Measurements from ENCODE around the gene GZMB.
"Not testable (repeated sequence)": the region's sequence is repeated elsewhere in the genome, so short reads cannot be mapped to it uniquely, and the experiment has no call there.

The GZMB gene

GRCh38 chr14:24595073-24595808, 38.7 kb downstream of the GZMB start:
- Histone ChIP-seq H3K4me3 (ENCODE audit: low read depth, low read length) (no peak overlapping the region), H3K27me3 (no peaks in the 10 kb centered on the region), H3K9me3 (no peaks in the 10 kb centered on the region), H3K4me1 (no peaks in the 10 kb centered on the region), H3K36me3 (no peaks in the 10 kb centered on the region)
- DNase-seq, result no peak
- TF ChIP-seq CTCF (IDR thresholded peaks at IDR 0.05; ENCODE audit: low read depth, low read length), result no peak

- DNase-seq; H3K4me1 ChIP-seq; H3K4me3 ChIP-seq (ENCODE audit: low read depth, low read length); H3K36me3 ChIP-seq; H3K27me3 ChIP-seq; H3K9me3 ChIP-seq: not testable (repeated sequence)
Measured at GRCh38 chr14:24591004-24591403, 43.0 kb downstream of the GZMB start.

- H3K4me1 ChIP-seq; H3K4me3 ChIP-seq (ENCODE audit: low read depth, low read length); H3K36me3 ChIP-seq; DNase-seq; H3K9me3 ChIP-seq; H3K27me3 ChIP-seq: not testable (repeated sequence)
Measured at GRCh38 chr14:24584402-24584801, 49.6 kb downstream of the GZMB start.
